ENCODE measurements around the gene MTARC1.

Gene MTARC1

DNA sequence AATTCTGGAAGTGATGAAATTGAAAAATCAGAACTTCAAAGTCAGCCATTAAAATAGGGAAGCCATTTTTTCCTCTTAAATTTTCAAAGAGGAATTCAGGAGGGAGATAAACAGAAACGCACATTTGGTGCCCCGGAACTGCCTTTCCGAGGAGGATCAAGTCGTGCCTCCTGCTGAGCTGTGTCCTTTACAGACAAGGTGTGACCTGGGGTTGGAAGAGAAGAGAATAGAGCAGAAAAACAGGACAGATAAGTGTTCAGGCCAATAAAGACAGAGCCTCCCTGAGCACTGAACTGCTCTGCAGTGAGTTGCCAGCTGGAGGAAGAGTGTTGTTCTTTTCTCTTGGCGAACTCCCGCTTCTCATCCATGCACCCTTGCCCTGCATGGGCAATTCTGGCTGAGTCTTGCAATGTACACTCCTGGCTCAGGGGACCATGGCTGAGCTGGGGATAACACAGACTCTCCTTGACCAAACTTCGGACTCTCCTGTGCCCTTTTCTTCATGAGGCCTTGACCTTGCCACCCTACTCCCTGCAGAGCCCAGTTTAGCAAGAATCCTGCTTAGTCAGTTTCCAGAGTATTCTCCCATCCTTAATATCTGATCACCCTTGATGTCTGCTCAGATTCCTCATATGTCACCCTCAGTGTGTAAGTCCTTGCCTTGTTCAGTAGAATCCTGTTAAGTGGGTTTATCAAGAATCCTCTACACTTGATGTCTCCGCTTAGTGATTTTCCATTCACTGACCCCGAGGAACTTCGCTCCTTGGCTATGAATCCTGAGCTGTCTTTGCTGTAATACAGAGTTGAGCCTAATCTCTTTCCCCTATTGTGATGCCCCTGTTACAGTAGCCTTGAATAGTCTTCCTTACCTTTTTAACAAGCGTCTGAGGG is 1.3 kb upstream of the MTARC1 start:
- no peak for TF ChIP-seq GATA3 (IDR thresholded peaks at IDR 0.05; ENCODE audit: low read depth, low read length)
- TF ChIP-seq GATA2 (IDR thresholded peaks at IDR 0.05; ENCODE audit: low read depth, low read length), result no peak

DNA sequence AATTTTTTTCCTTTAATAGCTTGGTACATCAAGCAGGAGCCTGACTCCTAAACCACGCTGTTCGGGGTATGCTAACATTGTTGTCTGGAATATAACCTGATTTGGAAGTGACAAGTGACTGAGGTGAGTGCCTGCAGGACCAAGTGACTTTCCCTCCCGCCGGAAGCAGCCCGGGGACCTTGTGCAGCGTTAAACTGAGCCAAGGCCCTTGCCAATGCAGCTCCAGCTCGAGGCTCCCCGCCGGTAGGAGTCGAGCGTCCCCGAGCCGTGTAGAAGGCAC is 716 bp upstream of the MTARC1 start:
- TF ChIP-seq GATA2 (IDR thresholded peaks at IDR 0.05; ENCODE audit: low read depth, low read length) (no peak), GATA3 (IDR thresholded peaks at IDR 0.05; ENCODE audit: low read depth, low read length) (no peak)

DNA sequence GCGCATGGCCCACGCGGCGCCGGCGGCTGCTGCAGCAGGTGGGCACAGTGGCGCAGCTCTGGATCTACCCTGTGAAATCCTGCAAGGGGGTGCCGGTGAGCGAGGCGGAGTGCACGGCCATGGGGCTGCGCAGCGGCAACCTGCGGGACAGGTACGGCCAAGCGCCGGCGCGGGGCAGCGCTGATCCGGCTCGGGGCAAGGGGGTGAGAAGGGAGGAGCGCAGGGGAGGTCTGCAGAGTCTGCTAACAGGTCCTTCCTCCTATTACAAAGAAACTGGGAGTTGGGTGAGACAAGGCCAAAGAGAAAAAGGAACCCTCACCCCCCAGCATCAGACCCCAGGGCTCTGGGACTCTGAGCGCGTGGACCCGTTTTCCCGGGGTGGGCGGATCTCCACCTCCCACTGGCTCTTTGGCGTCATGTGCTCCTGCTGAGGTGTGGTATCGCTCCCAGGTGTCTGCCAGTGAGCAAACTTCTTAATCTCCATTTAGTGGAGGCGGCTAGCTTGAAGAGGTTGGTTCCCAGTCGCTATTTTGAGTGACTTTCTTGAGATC is 431 bp downstream of the MTARC1 start:
- TF ChIP-seq GATA3 (IDR thresholded peaks at IDR 0.05; ENCODE audit: low read depth, low read length) (no peak), GATA2 (IDR thresholded peaks at IDR 0.05; ENCODE audit: low read depth, low read length) (no peak)

- TF ChIP-seq GATA2 (IDR thresholded peaks at IDR 0.05; ENCODE audit: low read depth, low read length), result no peak
- TF ChIP-seq GATA3 (IDR thresholded peaks at IDR 0.05; ENCODE audit: low read depth, low read length), result no peak
These were observed 2.2 kb downstream of the MTARC1 start for GRCh38 chr1:220788900-220789299.

DNA sequence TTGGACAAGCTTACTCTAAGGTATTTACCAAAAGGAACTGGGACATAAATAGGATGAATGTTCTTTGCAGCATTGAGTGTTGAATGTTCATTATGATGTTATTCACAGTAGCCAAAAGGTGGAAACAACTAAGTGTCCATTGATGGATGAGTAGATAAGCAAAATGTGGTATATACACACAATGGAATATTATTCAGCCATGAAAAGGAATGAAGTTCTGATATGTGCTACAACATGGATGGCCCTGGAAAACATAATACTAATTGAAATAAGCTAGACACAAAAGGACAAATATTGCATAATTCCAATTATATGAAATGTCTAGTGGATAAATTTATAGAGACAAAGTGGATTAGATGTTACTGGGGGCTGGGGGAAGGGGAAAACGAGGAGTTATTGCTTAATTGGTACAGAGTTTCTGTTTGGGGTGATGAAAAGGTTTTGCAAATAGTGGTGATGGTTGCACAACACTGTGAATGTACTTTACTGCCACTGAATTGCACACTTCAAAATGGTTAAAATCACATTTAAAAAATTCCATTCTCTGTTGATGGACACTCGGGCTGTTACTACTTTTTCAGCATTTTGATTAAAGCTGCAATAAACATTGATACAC is 2.9 kb downstream of the MTARC1 start:
- no peak for TF ChIP-seq GATA2 (IDR thresholded peaks at IDR 0.05; ENCODE audit: low read depth, low read length)
- no peak for TF ChIP-seq GATA3 (IDR thresholded peaks at IDR 0.05; ENCODE audit: low read depth, low read length)

GRCh38 chr1:220791285-220791684 is 4.6 kb downstream of the MTARC1 start:
- TF ChIP-seq GATA3 (IDR thresholded peaks at IDR 0.05; ENCODE audit: low read depth, low read length) (no peak), GATA2 (IDR thresholded peaks at IDR 0.05; ENCODE audit: low read depth, low read length) (no peak)

DNA sequence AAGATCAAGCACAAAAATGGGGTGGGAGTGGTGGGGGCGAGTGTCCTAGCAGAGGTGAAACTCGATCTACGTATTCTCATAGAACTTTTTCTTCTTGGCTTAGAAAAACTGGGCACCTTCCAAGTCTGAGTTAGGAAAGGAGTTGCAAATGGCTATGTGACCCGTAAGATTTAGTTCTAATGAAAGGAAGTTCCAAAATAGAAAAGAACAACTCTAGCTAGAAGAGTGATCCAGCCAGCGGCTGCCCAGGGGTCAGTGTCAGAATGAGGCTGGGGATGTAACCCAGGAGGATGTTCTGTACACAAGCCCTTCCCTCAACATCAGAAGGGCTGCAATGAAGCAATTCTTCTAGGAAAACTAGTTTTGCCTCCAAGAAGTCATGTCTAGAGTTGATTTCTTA is 5.2 kb downstream of the MTARC1 start:
- TF ChIP-seq GATA3 (IDR thresholded peaks at IDR 0.05; ENCODE audit: low read depth, low read length) (no peak), GATA2 (IDR thresholded peaks at IDR 0.05; ENCODE audit: low read depth, low read length) (no peak)

DNA sequence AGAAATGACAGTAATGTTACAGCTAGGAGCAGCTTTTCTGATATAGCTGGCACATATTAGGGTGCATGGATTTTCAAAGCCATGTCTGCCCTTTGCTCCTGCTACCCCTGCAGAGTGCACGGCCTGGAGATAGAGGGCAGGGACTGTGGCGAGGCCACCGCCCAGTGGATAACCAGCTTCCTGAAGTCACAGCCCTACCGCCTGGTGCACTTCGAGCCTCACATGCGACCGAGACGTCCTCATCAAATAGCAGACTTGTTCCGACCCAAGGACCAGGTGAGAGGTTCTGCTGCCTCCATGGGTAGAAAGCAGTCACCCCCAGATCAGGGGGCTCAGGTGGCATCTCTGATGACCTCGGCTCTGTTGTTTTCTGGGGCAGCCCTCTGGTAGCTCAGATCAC is 9.8 kb downstream of the MTARC1 start:
- TF ChIP-seq GATA2 (IDR thresholded peaks at IDR 0.05; ENCODE audit: low read depth, low read length) (no peak), GATA3 (IDR thresholded peaks at IDR 0.05; ENCODE audit: low read depth, low read length) (no peak)

GRCh38 chr1:220797044-220797443 is 10.3 kb downstream of the MTARC1 start:
- TF ChIP-seq GATA2 (IDR thresholded peaks at IDR 0.05; ENCODE audit: low read depth, low read length) (no peak), GATA3 (IDR thresholded peaks at IDR 0.05; ENCODE audit: low read depth, low read length) (no peak)

- TF ChIP-seq GATA3 (IDR thresholded peaks at IDR 0.05; ENCODE audit: low read depth, low read length) (no peak), GATA2 (IDR thresholded peaks at IDR 0.05; ENCODE audit: low read depth, low read length) (no peak)
These were observed 10.8 kb downstream of the MTARC1 start for GRCh38 chr1:220797553-220797952.

DNA sequence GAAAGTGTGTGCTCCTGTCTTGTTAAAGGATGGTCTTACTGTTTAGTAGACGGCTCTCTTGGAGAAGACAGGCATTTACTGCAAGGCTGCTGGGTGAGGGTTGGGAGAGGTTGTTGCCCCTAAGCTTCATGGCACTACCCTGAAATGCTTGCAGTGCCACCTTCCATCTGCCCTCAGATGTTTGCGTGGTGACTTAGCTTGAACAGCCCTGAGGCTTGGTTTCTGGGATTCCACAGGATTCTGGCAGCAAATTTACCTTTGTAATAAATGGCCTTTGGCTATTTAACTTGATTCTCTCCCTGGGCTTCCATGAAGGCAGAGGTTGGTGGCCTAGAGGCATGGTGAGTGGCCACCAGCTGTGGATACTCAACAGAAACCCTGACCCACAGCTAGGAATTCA is 11.6 kb downstream of the MTARC1 start:
- no peak for TF ChIP-seq GATA3 (IDR thresholded peaks at IDR 0.05; ENCODE audit: low read depth, low read length)

- TF ChIP-seq GATA3 (IDR thresholded peaks at IDR 0.05; ENCODE audit: low read depth, low read length), result no peak
- TF ChIP-seq GATA2 (IDR thresholded peaks at IDR 0.05; ENCODE audit: low read depth, low read length), result no peak
These were observed 13.5 kb downstream of the MTARC1 start for GRCh38 chr1:220800262-220800661.

GRCh38 chr1:220803401-220804201 is 16.9 kb downstream of the MTARC1 start:
- TF ChIP-seq GATA2 (IDR thresholded peaks at IDR 0.05; ENCODE audit: low read depth, low read length), result no peak
- TF ChIP-seq GATA3 (IDR thresholded peaks at IDR 0.05; ENCODE audit: low read depth, low read length), result no peak

GRCh38 chr1:220804202-220804586 is 17.5 kb downstream of the MTARC1 start:
- no peak for TF ChIP-seq GATA2 (IDR thresholded peaks at IDR 0.05; ENCODE audit: low read depth, low read length)
- no peak for TF ChIP-seq GATA3 (IDR thresholded peaks at IDR 0.05; ENCODE audit: low read depth, low read length)
